Thoracic aorta (tissue), 2 donors: ENCODE data around the gene KLHDC1. TPM values are rescaled to one million over a fixed set of nuclear protein-coding genes. Genes with fewer than 3 reads are reported as not detected.

Experiments
- ATAC-seq: fragments of 150-250 bp; one replicate; pipeline ENCODE4 v1.8.0; 2017; ENCODE audit warnings: low read depth; ENCODE audit not compliant: insufficient number of reproducible peaks, low FRiP score
- DNase-seq: peaks from one replicate; pipeline ENCODE4 v3.0.0-alpha.2; 2020; ENCODE audit warnings: low spot score
- H3K27ac ChIP-seq, 2 donors: fragments of 200-600 bp; sonication (generic); 1 replicate in 1 of 2; 2 replicates in 1 of 2; pipeline ENCODE4 v1.5.1; 2016; ENCODE audit warnings: mild to moderate bottlenecking in 2 of 2, moderate library complexity in 2 of 2
- H3K27me3 ChIP-seq: fragments of 200-600 bp; sonication (generic); replicated peaks from 2 replicates; pipeline ENCODE4 v1.6.0; 2016; ENCODE audit warnings: mild to moderate bottlenecking; ENCODE audit not compliant: insufficient read depth
- H3K36me3 ChIP-seq: fragments of 200-600 bp; sonication (generic); one replicate; pipeline ENCODE4 v1.5.1; 2016
- H3K4me1 ChIP-seq, 2 donors: fragments of 200-600 bp; sonication (generic); 1 replicate in 1 of 2; 2 replicates in 1 of 2; pipeline versions ENCODE4 v1.5.1 to v1.6.0; 2016; ENCODE audit warnings: low read depth in 2 of 2, mild to moderate bottlenecking in 1 of 2; ENCODE audit not compliant: control insufficient read depth in 1 of 2
- H3K4me3 ChIP-seq: fragments of 200-600 bp; sonication (generic); 2 replicates; pipeline ENCODE4 v1.5.1; 2016; ENCODE audit warnings: mild to moderate bottlenecking
- H3K9me3 ChIP-seq: fragments of 200-600 bp; sonication (generic); 2 replicates; pipeline ENCODE4 v1.5.1; 2016
- CTCF ChIP-seq: fragments of 200-600 bp; sonication (generic); IDR thresholded peaks from one replicate; pipeline ENCODE4 v1.5.1; 2019; ENCODE audit warnings: antibody characterized with exemption
- total RNA-seq, 2 donors: library from RNA; depleted of rRNA; stranded (reverse); fragments of >200 nt; gene quantifications; one replicate each; pipeline versions ENCODE4 v1.1.0 to v1.2.3, GENCODE V29; 2016

Gene KLHDC1
- total RNA-seq, 2 donors from 2014 or later, result 10.8 to 11.4 TPM

- peak; percentile 76 for ATAC-seq
- H3K9me3 ChIP-seq, result no peaks in the 10 kb centered on the region
- H3K27ac ChIP-seq, result peak within 1 kb of the TSS; percentile 92 to 95
- peak; percentile 9 for TF ChIP-seq CTCF
- H3K27me3 ChIP-seq, result no peaks in the 10 kb centered on the region
- peak; percentile 60 for DNase-seq
- peaks cover 5% of the 10 kb centered on the region for H3K36me3 ChIP-seq
- peaks cover 17 to 31% of the 10 kb centered on the region in 2 donors for H3K4me1 ChIP-seq
- H3K4me3 ChIP-seq, result peak within 1 kb of the TSS; percentile 79
Observed at GRCh38 chr14:49767571-49768300, 74.8 kb downstream of the KLHDC1 start, which contains the start of gene KLHDC2. KLHDC2 (plus strand) TSS chr14:49768153; CDS start chr14:49768469, 316 bp downstream.

- no peaks in the 10 kb centered on the region for H3K9me3 ChIP-seq
- peak overlapping the region; percentile 79 for H3K4me3 ChIP-seq
- peak; percentile 4 for DNase-seq
- H3K4me1 ChIP-seq, result peaks cover 17 to 31% of the 10 kb centered on the region in 2 donors
- no peak for TF ChIP-seq CTCF
- H3K27ac ChIP-seq, result peak overlapping the region; percentile 92 to 95
- peaks cover 8% of the 10 kb centered on the region for H3K36me3 ChIP-seq
- H3K27me3 ChIP-seq, result no peaks in the 10 kb centered on the region
- ATAC-seq, result peak; percentile 11
Observed at GRCh38 chr14:49768301-49769121, 75.6 kb downstream of the KLHDC1 start.

- H3K36me3 ChIP-seq, result peaks cover 8% of the 10 kb centered on the region
- H3K27me3 ChIP-seq, result no peaks in the 10 kb centered on the region
- H3K9me3 ChIP-seq, result no peaks in the 10 kb centered on the region
- no peak for TF ChIP-seq CTCF
- peaks cover 17 to 31% of the 10 kb centered on the region in 2 donors for H3K4me1 ChIP-seq
- DNase-seq (no peak), ATAC-seq (no peak)
- H3K27ac ChIP-seq, result peak overlapping the region; percentile 92 to 95
- peak overlapping the region; percentile 79 for H3K4me3 ChIP-seq
Observed at GRCh38 chr14:49769171-49769570, 76.3 kb downstream of the KLHDC1 start.

GRCh38 chr14:49769581-49770211, 76.8 kb downstream of the KLHDC1 start:
- peaks cover 17 to 31% of the 10 kb centered on the region in 2 donors for H3K4me1 ChIP-seq
- no peaks in the 10 kb centered on the region for H3K27me3 ChIP-seq
- peaks cover 8% of the 10 kb centered on the region for H3K36me3 ChIP-seq
- peak overlapping the region; percentile 79 for H3K4me3 ChIP-seq
- no peak for TF ChIP-seq CTCF
- H3K9me3 ChIP-seq, result no peaks in the 10 kb centered on the region
- DNase-seq (no peak), ATAC-seq (no peak)
- H3K27ac ChIP-seq, result peak overlapping the region; percentile 24 to 92
